Left ventricle myocardium superior (tissue), 1 donor: ENCODE results near the gene SYNGR3. TPM values are rescaled to one million over a fixed set of nuclear protein-coding genes. Genes with fewer than 3 reads are reported as not detected.
"Not testable (repeated sequence)": the region's sequence is repeated elsewhere in the genome, so short reads cannot be mapped to it uniquely, and the experiment has no call there.

ENCODE experiments used
- ATAC-seq: fragments of 200-7000 bp; cut with Tn5 transposase; one replicate; pipeline ENCODE4 v1.9.1; 2020; ENCODE audit warnings: mild to moderate bottlenecking, moderate library complexity
- DNase-seq: peaks from one replicate; pipeline ENCODE4 v3.0.0-alpha.2; 2020
- intact Hi-C: fragments of 100-400 bp; cut with micrococcal nuclease; formaldehyde crosslinking; loops from one replicate; pipeline ENCODE4 v1.11.0; 2022
- total RNA-seq: library from RNA; stranded (reverse); fragmentation: NEBNext Ultra II Directional; extraction: Animal tissue kit (Norgen Biotek cat#: 25700); gene quantifications from one replicate; pipeline ENCODE4 v1.2.1, GENCODE V29; 2021
- donor health status: DM: no; HTN: yes; CAD: no; lungs with severe emphysema.

SYNGR3 gene
- total RNA-seq, 1 donor from 2014 or later = 1.0 TPM

DNA sequence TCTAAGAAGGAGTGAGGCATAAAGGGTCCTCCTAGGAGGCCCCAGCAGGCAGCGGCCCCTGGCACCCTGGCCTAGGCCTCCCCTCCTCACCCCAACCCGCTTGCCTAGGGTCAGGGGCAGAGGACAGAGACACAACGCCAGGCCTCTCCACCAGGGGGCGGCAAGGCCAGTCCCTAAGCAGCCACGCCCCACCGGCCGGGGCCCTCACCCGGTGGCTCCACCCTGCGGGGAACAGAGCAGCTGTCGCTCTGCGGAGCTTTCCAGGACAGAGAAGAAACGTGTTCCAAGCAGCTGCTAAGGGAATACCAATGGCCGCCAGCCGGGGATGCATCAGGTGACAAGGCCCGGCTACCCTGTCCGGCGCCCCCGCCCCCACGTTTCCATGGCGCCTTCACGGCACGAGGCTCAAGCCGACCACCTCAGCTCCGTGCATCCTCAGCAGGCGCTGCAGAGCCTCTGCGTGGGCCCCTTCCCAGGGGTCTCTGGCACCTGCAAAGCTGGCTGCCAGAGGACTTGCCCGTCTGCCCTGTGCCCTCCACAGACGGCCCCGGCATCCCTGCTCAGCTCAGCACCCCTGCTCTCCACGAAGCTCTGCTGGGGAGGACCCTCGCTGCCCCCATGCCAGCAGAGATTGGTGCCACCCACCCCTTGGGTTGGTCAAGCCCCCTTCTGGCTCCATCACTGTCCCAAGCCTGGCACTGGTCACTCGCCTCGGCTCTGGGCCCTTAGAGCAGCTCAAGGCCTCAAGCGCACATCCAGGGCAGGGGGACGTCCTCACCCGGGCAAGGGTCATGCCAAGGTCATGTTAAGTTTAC is 14.3 kb downstream of the SYNGR3 start:
- ATAC-seq = peak; percentile 88
- intact Hi-C loops = no loop called here
- DNase-seq = peak; percentile 95

GRCh38 chr16:2004795-2005517 is 15.2 kb downstream of the SYNGR3 start:
- intact Hi-C loops = no loop called here
- DNase-seq = peak; percentile 32

DNA sequence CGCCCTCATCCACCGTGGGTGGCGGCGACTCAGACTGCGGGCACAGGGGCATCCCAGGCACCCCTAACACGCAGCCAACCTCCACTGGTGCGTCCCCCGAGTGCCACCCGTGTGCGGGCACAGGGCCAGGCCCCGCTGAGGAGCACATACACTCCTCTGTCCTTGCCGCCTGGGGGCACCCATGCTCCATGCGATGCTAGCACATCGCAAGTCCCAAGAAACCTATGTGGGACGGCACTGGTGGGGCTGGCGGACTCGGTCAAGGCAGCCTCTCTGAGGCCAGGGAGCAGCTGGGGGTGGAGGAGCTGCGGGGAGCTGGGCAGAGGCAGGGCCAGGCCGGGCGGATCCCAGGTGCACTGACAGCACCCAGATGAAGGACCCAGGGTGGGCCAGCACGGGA is 15.9 kb downstream of the SYNGR3 start:
- DNase-seq (no peak), ATAC-seq (no peak)
- intact Hi-C loops = no loop called here

More at GRCh38 chr16:2004795-2005517, 15.2 kb downstream of the SYNGR3 start:
- ATAC-seq = no peak

DNA sequence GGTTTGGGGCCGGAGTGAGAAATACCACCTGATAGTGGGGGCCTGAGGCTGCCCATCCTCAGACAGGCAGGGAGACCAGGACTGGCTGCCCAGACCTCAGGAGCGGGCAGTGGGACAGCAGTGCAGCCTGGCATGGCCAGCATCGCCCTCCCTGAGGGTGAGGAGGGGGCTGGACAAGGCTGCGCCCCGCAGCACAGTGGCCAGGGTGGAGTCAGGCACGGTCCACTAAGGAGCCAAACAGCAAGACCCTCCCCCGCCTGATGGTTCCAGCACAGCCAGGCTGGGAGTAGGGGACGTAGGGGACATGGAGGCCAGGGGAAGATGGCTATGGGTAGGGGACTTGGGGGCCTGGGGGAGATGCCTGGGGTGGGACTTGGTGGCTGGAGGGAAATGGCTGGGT is 16.5 kb downstream of the SYNGR3 start:
- no peak for ATAC-seq
- DNase-seq = no peak
- intact Hi-C loops = no loop called here

DNA sequence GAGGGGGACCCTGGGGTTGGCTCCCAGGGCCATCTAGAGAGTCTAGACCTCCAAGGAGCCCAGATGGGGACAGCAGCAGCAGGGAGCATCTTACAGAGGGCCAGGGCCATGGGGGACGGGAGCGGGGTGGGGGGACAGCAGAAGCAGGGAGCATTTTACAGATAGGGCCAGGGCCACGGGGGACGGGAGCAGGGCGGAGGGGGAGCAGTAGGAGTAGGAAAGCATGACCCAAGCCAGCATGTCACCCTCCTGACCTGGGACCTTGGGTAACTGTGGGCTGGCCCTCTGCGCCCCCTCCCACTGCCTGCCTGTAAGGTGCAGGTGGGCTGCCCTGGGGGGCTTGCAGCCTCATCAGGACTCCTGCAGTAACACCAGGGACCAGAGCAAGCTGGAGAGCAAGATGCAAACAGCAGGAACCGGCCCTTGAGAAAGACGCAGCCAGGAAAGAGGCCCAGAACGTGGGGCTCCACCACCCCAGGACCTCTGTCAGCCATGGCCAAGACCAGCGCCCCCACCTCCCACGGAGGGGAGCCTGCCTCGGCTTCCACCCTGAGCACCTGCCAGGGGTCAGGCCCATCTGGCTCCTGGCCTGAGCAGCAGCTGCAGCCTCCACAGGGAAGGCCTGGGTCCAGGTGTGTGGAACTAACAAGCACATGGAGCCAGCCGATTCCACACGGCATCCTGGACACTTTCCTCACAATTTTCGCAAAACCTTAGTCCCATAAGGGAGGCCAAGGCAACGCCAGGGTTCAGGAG is 17.5 kb downstream of the SYNGR3 start:
- intact Hi-C loops = no loop called here
- peak; percentile 19 for DNase-seq
- ATAC-seq = no peak

GRCh38 chr16:2008009-2008526 is 18.3 kb downstream of the SYNGR3 start:
- ATAC-seq = no peak
- peak; percentile 41 for DNase-seq
- intact Hi-C loops = no loop called here

- ATAC-seq (no peak), DNase-seq (peak; percentile 36)
- intact Hi-C loops = no loop called here
Measured at GRCh38 chr16:2008631-2009163, 18.9 kb downstream of the SYNGR3 start.

- intact Hi-C loops = no loop called here
- ATAC-seq (peak; percentile 3), DNase-seq (peak; percentile 49)
Measured at GRCh38 chr16:2009164-2009711, 19.5 kb downstream of the SYNGR3 start.

GRCh38 chr16:2009791-2010510 is 20.2 kb downstream of the SYNGR3 start, which contains the start of gene ZNF598:
Gene ZNF598 (minus strand): TSS chr16:2009821.
- DNase-seq (peak; percentile 93), ATAC-seq (peak; percentile 96)
- intact Hi-C loops = no loop called here

DNA sequence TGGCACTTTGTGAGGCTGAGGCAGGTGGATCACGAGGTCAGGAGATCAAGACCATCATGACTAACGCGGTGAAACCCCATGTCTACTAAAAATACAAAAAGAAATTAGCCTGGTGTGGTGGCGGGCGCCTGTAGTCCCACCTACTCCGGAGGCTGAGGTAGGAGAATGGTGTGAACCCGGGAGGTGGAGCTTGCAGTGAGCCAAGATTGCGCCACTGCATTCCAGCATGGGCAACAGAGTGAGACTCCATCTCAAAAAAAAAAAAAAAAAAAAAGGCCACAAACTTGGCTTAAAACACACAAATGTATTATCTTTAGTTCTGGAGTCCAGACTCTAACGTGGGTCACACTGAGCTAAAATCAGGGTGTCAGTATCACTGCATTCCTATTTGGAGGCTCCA is 22.0 kb downstream of the SYNGR3 start:
- intact Hi-C loops, ATAC-seq, DNase-seq: not testable (repeated sequence)

- intact Hi-C loops = no loop called here
- DNase-seq (no peak), ATAC-seq (no peak)
Measured at GRCh38 chr16:2013527-2013926, 23.8 kb downstream of the SYNGR3 start.

GRCh38 chr16:2015117-2015946 is 25.6 kb downstream of the SYNGR3 start:
- no peak for DNase-seq
- intact Hi-C loops = no loop called here
- ATAC-seq = no peak

- no peak for ATAC-seq
- intact Hi-C loops = no loop called here
Measured at GRCh38 chr16:2015947-2016208, 26.1 kb downstream of the SYNGR3 start.

DNA sequence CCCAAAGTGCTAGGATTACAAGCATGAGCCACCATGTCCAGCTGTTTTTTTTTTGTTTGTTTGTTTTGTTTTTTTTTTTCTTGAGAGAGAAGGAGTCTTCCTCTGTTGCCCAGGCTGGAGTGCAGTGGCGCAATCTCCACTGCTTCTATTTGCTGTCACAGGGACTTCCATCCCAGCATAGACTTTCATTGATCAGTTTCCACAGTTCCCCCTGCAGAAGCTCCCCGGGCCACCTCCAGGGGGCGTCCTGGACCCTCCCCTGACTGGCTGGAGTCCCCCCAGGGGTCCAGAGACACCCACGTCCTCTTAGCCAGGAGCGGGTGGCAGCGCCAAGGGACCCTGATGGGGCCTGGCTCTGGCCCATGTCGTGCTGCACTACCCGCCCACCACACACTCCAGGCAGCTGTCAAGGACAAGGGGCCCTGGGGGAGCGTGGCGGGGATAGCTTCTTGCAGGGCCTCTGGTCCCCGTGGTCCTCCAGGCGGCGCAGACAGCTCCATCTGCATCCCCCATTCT is 26.7 kb downstream of the SYNGR3 start:
- intact Hi-C loops = no loop called here
- no peak for ATAC-seq
- peak; percentile 30 for DNase-seq

More at GRCh38 chr16:2015947-2016208, 26.1 kb downstream of the SYNGR3 start:
- no peak for DNase-seq

DNA sequence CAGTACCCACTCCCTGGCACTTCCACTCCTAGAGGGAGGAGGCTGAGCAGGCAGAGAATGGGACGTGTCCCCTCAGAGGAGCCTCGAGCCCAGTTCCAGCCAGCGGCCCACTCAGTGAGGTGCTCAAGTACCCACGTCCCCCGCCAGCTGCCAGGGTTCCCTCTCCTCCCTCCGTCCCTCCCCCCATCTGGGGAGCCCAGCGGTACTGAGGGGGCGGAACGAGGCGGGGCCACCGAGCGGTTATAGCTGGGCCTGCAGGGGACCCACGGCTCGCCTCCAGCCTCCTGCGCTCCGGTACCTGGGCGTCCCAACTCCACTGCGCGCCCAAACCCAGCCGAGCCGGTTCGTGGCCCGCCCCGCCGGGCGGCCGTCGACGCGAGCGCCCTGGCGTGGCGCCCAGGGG is 29.7 kb downstream of the SYNGR3 start, which contains the start of gene NPW:
Gene NPW, plus strand, starts transcription at position 268 of the 403 bp plus-strand sequence.
- ATAC-seq (no peak), DNase-seq (no peak)
- intact Hi-C loops = no loop called here

GRCh38 chr16:2019921-2020831 is 30.4 kb downstream of the SYNGR3 start:
- intact Hi-C loops = no loop called here
- ATAC-seq = no peak
- no peak for DNase-seq
